GM18526 (cell line): ENCODE data around the gene COL27A1.

Source experiments
- POLR2A ChIP-seq: IDR thresholded peaks from 3 replicates; pipeline ENCODE4 v1.6.1; 2011; ENCODE audit not compliant: insufficient read length; ENCODE audit errors: extremely low read depth

Gene COL27A1

GRCh38 chr9:114300153-114300845, 145.0 kb downstream of the COL27A1 start:
- no peak for TF ChIP-seq POLR2A

- no peak for TF ChIP-seq POLR2A
Measured at GRCh38 chr9:114300846-114301797, 145.8 kb downstream of the COL27A1 start.

GRCh38 chr9:114301798-114302565, 146.6 kb downstream of the COL27A1 start:
- TF ChIP-seq POLR2A, result no peak

GRCh38 chr9:114302727-114303126, 147.4 kb downstream of the COL27A1 start:
- TF ChIP-seq POLR2A, result no peak

GRCh38 chr9:114303571-114303970, 148.2 kb downstream of the COL27A1 start:
- no peak for TF ChIP-seq POLR2A

GRCh38 chr9:114303977-114304376, 148.6 kb downstream of the COL27A1 start:
- no peak for TF ChIP-seq POLR2A

- TF ChIP-seq POLR2A, result no peak
Measured at GRCh38 chr9:114304416-114305188, 149.3 kb downstream of the COL27A1 start.

- no peak for TF ChIP-seq POLR2A
Measured at GRCh38 chr9:114307899-114308267, 152.5 kb downstream of the COL27A1 start.

GRCh38 chr9:114308361-114308950, 153.1 kb downstream of the COL27A1 start:
- no peak for TF ChIP-seq POLR2A

GRCh38 chr9:114309096-114309495, 153.8 kb downstream of the COL27A1 start:
- no peak for TF ChIP-seq POLR2A

- no peak for TF ChIP-seq POLR2A
Measured at GRCh38 chr9:114310471-114311450, 155.4 kb downstream of the COL27A1 start.

GRCh38 chr9:114311571-114312512, 156.5 kb downstream of the COL27A1 start:
- TF ChIP-seq POLR2A, result no peak
